DMS 273 (cell line): ENCODE results near the gene SUMF2.
"Not testable (repeated sequence)": the region's sequence is repeated elsewhere in the genome, so short reads cannot be mapped to it uniquely, and the experiment has no call there.

Experiments
- DNase-seq: peaks from one replicate; lab custom pipeline; 2025; ENCODE audit not compliant: unreplicated experiment; lab: John Stamatoyannopoulos, UW

SUMF2 gene

DNA sequence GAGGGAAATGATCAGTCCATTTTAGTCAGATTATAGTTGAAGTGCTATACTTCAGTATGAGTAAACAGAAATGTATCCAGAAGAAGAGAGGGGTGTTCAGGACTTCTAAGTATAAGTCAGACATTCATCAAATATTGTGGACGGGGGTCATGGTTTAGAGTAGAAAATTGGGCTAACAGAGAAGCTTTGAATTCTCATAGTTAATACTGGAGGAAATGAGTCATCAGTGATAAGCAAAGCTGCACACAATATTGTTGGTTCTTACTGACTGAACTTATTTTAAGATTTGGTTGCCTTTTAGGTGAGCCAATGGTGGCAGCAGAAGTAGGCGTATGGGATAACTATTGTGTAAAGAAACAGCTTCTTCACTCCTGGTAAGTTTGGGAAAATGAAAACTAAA is 1.7 kb upstream of the SUMF2 start:
- no peak for DNase-seq

DNA sequence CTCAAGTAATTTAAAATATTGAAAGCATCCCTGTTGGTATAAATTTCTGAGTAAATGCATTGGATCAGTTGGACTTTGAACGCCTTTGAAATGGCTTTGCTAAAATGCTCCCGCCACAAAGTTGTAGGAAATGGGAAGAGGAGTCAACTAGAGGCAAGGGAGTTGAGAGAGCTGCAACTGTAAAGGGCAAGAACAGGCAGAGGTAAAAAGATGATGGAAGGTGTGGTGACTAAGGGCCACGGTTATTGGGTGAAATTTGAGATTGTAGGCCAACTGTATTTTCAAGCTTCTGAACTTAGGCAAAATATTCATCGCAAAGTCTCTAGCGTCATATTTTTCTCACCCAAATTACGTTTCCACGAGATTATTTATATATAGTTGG is 595 bp upstream of the SUMF2 start:
- peak; percentile 75 for DNase-seq

DNA sequence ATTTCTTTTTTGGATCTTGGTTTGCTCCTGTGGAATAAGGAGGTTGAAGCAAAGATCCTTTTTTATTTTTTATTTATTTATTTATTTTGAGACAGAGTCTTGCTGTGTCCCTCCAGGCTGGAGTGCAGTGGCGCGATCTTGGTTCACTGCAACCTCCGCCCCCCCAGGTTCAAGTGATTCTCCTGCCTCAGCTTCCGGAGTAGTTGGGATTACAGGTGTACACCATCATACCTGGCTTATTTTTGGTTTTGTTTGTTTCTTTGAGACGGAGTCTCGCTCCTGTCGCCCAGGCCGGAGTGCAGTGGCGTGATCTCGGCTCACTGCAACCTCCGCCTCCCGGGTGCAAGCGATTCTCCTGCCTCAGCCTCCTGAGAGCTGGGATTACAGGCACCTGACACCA is 2.3 kb downstream of the SUMF2 start:
- not testable (repeated sequence) for DNase-seq

DNA sequence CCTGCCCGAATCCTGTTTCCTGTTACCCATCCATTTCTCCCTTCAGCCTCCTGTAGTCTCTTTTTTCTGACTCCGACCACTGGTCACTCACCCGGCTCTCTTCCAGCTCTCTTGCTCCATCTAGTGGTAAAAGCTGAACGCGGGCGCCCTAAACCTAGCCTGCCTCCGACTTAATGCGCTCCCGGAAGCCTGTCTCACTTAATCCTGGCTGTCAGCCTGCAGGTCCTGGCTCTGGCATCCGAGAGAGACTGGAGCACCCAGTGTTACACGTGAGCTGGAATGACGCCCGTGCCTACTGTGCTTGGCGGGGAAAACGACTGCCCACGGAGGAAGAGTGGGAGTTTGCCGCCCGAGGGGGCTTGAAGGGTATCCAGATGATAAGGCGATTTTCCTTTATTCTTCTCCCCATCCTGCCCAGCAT is 10.3 kb downstream of the SUMF2 start:
- DNase-seq: peak; percentile 89

DNA sequence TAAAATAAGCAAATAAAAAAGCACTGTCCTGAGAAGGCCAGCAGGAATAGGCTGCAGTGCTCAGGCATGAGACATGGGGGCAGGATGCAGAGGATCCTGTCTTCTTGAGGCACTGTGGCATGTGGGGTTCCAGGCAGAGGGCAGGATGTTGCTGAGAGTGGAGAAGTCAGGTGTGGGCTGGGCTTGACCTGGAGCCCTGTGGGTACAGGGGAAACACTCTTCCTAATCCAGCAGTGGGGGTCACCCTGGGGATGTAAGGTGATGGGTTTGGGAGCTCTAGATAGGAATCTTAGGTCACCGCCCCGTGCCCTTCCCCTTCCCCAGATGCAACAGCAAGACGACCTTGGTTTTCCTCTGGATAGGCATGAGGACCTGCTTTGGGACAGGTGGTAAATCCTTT is 13.6 kb downstream of the SUMF2 start:
- no peak for DNase-seq

DNA sequence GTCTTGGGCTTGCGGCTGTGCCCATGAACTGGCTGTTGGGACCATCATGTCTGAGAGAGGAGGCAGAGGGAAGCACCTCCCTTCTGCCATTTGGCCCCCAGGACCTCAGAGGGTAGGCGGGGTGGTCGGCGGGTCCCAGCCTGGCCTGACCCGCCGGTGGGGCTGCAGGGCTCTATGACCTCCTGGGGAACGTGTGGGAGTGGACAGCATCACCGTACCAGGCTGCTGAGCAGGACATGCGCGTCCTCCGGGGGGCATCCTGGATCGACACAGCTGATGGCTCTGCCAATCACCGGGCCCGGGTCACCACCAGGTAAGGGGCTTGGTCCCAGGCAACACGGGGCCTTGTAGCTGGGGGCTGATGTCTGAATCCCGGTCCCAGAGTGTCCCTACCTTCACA is 14.1 kb downstream of the SUMF2 start:
- DNase-seq: no peak

DNA sequence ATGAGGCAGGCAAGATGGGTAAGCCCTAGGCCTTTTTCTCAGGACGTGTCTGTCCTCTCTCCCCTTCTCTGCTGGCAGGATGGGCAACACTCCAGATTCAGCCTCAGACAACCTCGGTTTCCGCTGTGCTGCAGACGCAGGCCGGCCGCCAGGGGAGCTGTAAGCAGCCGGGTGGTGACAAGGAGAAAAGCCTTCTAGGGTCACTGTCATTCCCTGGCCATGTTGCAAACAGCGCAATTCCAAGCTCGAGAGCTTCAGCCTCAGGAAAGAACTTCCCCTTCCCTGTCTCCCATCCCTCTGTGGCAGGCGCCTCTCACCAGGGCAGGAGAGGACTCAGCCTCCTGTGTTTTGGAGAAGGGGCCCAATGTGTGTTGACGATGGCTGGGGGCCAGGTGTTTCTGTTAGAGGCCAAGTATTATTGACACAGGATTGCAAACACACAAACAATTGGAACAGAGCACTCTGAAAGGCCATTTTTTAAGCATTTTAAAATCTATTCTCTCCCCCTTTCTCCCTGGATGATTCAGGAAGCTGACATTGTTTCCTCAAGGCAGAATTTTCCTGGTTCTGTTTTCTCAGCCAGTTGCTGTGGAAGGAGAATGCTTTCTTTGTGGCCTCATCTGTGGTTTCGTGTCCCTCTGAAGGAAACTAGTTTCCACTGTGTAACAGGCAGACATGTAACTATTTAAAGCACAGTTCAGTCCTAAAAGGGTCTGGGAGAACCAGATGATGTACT is 15.5 kb downstream of the SUMF2 start:
- peak; percentile 88 for DNase-seq

DNA sequence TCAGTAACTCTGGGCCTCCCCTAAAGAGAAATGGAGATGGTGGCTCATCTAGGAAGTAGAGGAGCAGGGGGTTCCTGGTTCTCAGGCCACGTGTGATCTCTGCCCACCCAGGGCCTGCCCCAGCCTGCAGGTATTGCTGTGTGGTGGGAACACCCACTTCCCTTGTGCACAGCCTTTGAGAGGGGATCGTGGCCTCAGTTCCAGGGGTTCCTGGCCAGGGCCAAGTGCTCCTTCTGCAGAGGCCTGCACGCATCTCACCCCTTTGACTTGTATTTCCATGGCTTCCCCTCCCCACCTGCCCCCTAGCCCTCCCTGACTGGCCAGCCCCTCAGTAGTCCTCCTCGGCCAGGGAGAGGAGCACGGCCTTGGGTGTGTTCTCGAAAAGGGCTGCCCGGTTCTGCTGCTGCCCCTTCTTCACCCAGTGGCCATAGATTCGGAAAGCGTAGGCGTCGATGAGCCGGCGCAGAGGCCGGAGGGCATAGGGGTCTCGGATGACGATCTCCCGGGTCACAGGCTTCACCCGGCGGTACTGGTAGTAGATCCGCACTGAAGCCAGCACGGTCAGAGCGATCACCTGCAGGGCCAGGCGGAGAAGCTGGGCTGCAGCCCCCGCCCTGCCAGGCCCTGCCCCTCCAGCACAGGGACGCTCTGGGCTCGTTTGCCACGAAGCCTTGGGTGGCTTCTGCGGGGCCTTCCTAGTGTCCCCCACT is 16.8 kb downstream of the SUMF2 start:
- not testable (repeated sequence) for DNase-seq

DNA sequence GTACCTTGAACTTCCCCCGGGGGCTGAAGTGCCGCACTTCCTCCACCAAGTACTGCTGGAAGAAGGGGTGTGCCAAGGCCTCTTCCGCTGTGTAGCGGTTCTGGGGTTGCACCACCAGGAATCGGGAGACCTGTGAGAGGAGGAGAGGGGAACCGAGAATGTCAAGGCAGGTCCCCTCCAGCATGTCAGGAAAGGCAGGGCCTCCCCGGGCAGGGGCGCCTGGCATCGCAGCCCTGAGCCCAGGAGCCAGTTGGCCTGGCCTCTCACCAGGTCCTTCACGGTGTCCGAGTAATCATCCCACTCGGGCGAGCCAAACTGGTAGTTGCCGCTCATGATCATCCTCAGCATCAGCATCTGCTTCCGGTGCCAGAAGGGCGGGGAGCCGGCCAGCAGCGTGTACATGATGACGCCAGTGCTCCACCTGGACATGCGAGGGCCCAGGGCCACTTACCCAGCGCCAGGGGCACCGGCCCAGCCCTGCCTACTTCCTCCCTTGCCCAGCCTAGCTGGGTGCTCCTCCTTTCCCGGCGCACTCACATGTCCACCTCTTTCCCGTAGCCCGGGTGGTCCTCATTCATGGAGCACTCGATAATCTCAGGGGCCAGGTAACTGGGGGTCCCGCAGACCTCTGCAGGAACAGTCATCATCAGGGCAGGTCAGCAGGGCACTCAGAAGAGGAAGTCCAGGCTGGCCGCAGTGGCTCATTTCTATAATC is 17.7 kb downstream of the SUMF2 start:
- DNase-seq: no peak

DNA sequence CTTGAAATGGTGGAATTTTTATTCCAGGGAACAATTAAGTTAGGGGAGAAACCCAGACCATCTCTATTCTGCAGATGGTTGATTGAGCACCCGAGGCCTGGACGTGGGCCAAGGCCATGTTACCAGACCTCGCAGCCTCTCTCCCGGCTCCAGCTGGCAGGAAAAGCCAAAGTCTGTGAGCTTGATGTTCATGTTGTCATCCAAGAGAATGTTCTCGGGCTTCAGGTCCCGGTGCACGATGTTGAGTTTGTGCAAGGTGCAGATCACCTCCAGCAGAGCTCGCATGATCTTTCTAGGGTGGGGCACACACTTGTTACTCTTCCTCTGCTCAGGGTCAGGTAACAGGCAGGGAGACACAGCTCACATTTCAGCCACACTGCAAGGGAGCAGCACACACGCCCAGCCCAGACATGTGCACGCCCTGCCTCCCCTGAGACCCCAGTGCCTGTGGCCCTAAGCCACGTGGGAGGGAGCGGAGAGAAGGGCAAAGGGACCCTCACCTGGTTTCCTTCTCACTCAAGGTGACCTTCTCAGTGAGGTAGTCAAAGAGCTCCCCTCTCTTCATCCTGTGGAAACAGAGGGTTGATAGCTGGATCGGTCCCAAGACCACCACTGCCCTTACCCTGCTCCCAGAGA is 19.2 kb downstream of the SUMF2 start:
- DNase-seq: peak; percentile 95

DNA sequence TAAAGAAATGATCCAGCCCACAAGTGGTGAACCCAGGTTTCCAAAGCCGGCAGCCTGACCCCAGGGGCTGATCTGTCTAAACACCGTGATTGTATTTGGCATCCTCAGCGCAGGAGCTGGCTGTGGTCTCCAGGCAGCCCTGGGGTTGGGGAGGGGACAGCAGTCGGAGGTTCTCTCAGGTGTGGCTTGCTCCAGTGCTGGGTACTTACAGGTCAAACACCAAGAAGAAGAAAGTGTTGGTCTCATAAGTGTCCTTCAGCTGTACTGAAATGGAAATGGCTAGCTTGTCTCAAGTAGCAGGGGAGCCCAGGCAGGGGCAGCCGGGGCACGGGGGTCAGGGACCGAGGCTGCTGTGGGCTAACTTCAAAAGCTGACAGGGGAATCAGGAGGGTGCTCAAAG is 22.7 kb downstream of the SUMF2 start:
- DNase-seq: no peak

DNA sequence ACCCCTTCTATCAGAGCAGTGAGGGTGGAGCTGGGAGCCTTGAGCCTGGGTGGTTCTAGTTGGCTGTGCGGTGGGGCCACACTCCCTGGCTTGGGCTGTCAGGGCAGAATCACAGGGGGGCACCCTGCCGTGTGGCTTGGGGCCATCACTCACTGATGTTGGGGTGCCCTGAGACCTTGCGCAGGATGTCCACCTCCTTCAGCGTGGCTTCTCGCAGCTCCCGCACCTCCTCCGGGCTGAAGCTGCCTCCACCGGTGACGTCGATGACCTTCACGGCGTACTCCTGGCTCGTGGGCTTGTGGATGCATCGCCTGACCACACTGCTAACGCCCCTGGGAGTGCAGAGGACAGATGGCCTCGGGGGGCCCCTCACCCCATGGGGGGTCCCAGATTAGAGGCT is 23.4 kb downstream of the SUMF2 start:
- DNase-seq: no peak

DNA sequence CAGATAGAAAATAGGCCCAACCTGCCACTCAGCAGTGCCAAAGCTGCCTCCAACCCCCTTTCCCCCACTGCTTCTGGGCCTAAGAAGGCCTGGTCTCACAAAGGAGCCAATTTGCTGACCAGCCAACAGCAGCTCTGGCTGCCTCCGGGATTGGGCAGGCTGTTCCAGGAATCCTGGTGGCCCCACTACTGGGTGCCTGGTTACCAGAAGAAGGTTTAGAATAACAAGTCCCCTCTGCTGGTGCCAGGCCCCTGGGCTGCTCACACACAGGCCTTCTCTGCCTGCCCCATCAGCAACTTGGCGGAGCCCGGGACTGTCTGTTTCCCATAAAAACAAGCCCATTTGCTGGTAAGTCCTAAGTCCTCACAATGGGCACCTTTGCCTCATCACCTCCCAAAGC is 27.5 kb downstream of the SUMF2 start:
- peak; percentile 38 for DNase-seq

DNA sequence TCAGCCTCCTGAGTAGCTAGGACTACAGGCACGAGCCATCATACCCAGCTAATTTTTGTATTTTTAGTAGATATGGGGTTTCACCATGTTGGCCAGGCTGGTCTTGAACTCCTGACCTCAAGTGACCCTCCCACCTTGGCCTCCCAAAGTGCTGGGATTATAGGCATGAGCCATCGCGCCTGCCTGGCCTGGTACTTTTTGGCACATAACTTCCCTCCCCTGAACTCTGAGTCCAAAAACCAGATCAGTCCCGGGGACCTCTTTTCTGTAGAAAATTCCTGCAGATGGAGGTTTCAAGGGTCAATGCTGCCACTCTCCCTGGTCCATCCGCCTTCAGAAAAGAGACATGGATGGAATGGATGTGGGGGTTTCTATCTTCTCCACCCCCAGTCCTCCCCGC is 28.3 kb downstream of the SUMF2 start:
- not testable (repeated sequence) for DNase-seq

DNA sequence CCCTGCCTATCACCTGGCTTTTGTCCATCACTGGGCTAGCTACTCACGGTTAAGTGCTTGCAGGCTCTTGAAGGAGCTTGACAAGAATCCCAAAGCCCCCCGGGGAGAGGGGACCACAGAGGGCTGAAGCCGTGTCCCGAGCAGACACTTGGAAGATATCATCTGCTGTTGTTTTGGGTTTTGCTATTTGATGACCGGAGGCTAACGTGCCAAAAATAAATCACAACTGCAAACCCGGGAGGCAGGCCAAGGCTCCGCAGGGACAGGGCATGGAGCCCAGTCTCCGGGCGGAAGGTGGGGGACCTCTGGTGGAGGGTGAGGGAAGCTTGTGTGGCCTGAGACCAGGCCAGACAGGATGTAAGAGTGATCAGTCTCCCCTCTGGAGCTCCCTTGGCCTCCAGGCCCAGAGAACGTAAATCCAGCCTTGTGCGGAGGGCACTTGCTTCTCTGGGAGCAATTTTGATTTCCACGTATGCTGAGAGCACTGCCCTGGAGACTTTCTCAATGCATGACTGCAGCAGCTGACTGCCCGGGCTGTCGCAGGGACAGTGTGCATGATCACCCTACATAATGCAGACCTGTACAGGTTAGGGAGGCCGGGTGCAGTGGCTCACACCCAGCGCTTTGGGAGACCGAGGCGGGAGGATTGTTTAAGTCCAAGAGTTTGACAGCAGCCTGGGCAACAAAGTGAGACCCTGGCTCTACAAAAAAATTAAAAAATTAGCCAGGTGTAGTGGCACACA is 28.9 kb downstream of the SUMF2 start, which contains the start of gene PHKG1:
TSS of gene PHKG1 (minus strand) at position 164 of the 743 bp plus-strand sequence. CDS start 4,011 bp downstream, outside the sequence.
- peak; percentile 92 for DNase-seq

DNA sequence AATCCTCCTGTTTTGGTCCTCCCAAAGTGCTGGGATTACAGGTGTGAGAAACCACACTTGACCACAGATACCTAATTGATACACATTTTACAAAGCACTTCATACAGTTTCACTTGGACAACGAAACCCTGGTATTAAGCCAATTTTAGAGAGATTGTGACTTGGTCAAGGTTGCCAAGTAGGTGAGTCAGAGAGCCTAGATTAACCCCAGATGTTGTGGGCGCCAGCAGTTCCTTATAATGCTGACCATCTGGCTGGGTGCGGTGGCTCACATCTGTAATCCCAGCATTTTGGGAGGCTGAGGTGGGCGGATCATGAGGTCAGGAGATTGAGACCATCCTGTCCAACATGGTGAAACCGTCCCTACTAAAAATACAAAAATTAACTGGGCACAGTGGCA is 33.6 kb downstream of the SUMF2 start:
- peak; percentile 69 for DNase-seq

DNA sequence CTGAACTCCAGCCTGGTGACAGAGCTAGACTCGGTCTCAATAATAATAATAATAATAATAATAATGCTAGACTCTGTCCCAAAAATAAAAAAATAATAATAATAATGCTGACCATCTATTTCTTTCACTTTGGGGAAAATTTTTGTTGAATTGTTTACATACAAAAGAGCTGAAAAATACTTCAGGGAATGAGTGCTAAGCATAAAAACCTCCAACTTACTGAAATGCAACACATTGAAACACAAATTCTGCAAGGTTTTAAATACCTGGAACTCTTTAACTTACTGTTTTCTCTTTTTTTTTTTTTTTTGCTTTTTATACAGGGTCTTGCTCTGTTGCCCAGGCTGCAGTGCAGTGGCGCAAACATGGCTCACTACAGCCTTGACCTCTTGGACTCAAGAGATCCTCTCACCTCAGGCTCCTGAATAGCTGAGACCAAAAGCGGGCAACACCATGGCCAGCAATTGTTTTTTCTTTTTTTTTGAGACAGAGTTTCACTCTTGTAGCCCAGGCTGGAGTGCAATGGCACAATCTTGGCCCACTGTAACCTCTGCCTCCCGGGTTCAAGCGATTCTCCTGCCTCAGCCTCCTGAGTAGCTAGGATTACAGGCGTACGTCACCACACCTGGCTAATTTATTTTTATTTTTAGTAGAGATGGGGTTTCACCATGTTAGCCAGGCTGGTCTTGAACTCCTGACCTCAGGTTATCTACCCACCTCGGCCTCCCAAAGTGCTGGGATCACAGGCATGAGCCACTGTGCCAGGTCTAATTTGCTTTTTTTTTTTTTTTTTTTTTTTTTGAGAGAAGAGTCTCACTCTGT is 34.3 kb downstream of the SUMF2 start:
- DNase-seq: not testable (repeated sequence)

DNA sequence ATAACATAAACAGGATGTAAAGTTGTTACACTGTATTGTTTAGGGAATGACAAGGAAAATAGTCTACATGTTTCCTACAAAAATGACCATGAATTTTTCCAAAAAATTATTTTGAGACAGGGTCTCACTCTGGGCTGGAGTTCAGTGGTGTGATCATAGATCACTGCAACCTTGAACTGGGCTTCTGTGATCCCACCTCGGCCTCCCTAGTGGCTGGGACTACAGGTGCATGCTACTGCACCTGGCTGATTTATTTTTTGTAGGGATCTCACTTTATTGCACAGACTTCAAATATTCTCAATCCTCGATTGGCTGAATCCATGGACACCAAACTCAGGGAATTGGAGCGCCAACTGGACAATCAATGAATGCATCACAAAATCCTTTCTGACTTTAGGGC is 35.6 kb downstream of the SUMF2 start:
- no peak for DNase-seq

DNA sequence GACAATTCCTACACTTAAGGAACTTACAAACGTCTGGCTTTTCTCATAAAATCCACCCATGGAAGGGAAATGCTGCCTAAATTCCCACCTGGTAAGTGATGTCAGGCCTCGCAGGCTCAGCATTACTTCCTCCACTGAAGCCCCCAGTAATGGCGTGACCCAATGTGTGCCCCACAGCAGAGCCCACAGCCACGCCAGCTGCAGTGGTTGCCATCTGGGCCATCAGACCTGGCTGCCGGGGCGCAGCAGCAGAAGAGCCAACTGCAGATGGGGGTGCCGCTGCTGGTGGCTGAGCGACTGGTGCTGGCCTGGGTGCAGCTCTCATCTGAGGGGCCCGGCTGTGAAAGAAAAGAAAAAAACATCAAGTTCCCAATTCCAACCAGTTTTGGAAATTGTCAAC is 40.1 kb downstream of the SUMF2 start:
- DNase-seq: not testable (repeated sequence)

DNA sequence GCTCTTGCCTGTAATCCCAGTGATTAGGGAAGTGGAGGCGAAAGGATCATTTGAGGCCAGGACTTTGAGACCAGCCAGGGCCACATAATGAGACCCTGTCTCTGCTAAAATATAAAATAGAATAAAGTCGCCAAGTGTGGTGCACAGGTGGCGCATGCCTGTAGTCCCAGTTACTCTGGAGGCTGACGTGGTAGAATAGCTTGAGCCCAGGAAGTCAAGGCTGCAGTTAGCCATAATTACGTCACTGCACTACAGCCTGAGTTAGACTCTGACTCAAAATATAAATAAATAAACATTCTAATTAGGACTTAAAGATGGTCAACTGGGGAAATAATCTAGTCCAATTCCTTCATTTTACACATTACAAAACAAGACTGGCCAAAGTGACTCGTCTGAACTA is 41.4 kb downstream of the SUMF2 start:
- peak; percentile 67 for DNase-seq
